ENCODE measurements around the gene CFAP92.
"Not testable (repeated sequence)": the region's sequence is repeated elsewhere in the genome, so short reads cannot be mapped to it uniquely, and the experiment has no call there.

Gene CFAP92

GRCh38 chr3:128935922-128936321, 58.0 kb downstream of the CFAP92 start:
- DNase-seq: no peak

- DNase-seq: no peak
Observed at GRCh38 chr3:128933922-128934253, 60.0 kb downstream of the CFAP92 start.

- DNase-seq: no peak
Observed at GRCh38 chr3:128933213-128933921, 60.5 kb downstream of the CFAP92 start.

- DNase-seq: no peak
Observed at GRCh38 chr3:128932516-128933212, 61.2 kb downstream of the CFAP92 start.

- no peak for DNase-seq
Observed at GRCh38 chr3:128931046-128931445, 62.8 kb downstream of the CFAP92 start.

- no peak for DNase-seq
Observed at GRCh38 chr3:128929364-128929763, 64.5 kb downstream of the CFAP92 start.

- not testable (repeated sequence) for DNase-seq
Observed at GRCh38 chr3:128923986-128924385, 69.9 kb downstream of the CFAP92 start.

- peak in 3 of 6 experiments; percentile 24 to 64 (median 35) for DNase-seq
Observed at GRCh38 chr3:128923576-128923975, 70.3 kb downstream of the CFAP92 start.

- peak; percentile 13 to 69 (median 44) for DNase-seq
Observed at GRCh38 chr3:128922804-128923459, 70.9 kb downstream of the CFAP92 start.

GRCh38 chr3:128919988-128920387, 73.9 kb downstream of the CFAP92 start:
- DNase-seq: no peak

GRCh38 chr3:128917291-128917690, 76.6 kb downstream of the CFAP92 start:
- no peak for DNase-seq

- DNase-seq: no peak
Observed at GRCh38 chr3:128914966-128915645, 78.8 kb downstream of the CFAP92 start.

- no peak for DNase-seq
Observed at GRCh38 chr3:128911911-128912310, 82.0 kb downstream of the CFAP92 start.

GRCh38 chr3:128910006-128910405, 83.9 kb downstream of the CFAP92 start:
- no peak for DNase-seq

GRCh38 chr3:128908951-128909350, 84.9 kb downstream of the CFAP92 start:
- no peak for DNase-seq

GRCh38 chr3:128907706-128908445, 86.0 kb downstream of the CFAP92 start:
- DNase-seq: no peak

- no peak for DNase-seq
Observed at GRCh38 chr3:128906804-128907525, 86.9 kb downstream of the CFAP92 start.

GRCh38 chr3:128906031-128906803, 87.7 kb downstream of the CFAP92 start:
- no peak for DNase-seq

GRCh38 chr3:128903501-128903900, 90.4 kb downstream of the CFAP92 start:
- DNase-seq: no peak

- no peak for DNase-seq
Observed at GRCh38 chr3:128902426-128902825, 91.5 kb downstream of the CFAP92 start.
